OCI-LY1 (cell line): Measurements from ENCODE around the gene MTUS2.
"Not testable (repeated sequence)": the region's sequence is repeated elsewhere in the genome, so short reads cannot be mapped to it uniquely, and the experiment has no call there.

Experiments used
- CTCF ChIP-seq: fragments of 200-600 bp; sonication (generic), shearing (Covaris generic); IDR thresholded peaks from 2 replicates; pipeline ENCODE4 v1.5.1; 2017; ENCODE audit warnings: mild to moderate bottlenecking, antibody characterized with exemption, low read length, moderate library complexity, mixed read lengths
- EZH2 ChIP-seq: fragments of 200-600 bp; sonication (generic), shearing (Covaris generic); IDR thresholded peaks from 2 replicates; pipeline ENCODE4 v1.8.0; 2017; ENCODE audit warnings: borderline replicate concordance, mixed run types, mild to moderate bottlenecking, antibody characterized with exemption, low read length, moderate library complexity, mixed read lengths

- TF ChIP-seq CTCF, EZH2: not testable (repeated sequence)
Observed at GRCh38 chr13:29390598-29390997, 570.5 kb downstream of the MTUS2 start.
